ENCODE data around the gene FOS.
"Not testable (repeated sequence)": the region's sequence is repeated elsewhere in the genome, so short reads cannot be mapped to it uniquely, and the experiment has no call there.

FOS gene

GRCh38 chr14:75295491-75296345 lies 17.1 kb downstream of the FOS start:
- peak; percentile 62 for DNase-seq

- no peak for DNase-seq
These were observed 18.9 kb downstream of the FOS start for GRCh38 chr14:75297411-75298040.

- DNase-seq: peak; percentile 86
These were observed 19.7 kb downstream of the FOS start for GRCh38 chr14:75298187-75298965.

- DNase-seq: peak; percentile 79
These were observed 20.4 kb downstream of the FOS start for GRCh38 chr14:75299059-75299458.

- DNase-seq: no peak
These were observed 20.9 kb downstream of the FOS start for GRCh38 chr14:75299576-75299975.

- DNase-seq: peak; percentile 14
These were observed 23.2 kb downstream of the FOS start for GRCh38 chr14:75301666-75302325.

GRCh38 chr14:75303381-75303789 lies 24.8 kb downstream of the FOS start:
- DNase-seq: peak; percentile 49

- not testable (repeated sequence) for DNase-seq
These were observed 27.8 kb downstream of the FOS start for GRCh38 chr14:75306410-75306809.

- DNase-seq: no peak
These were observed 28.5 kb downstream of the FOS start for GRCh38 chr14:75306927-75307699.

GRCh38 chr14:75307700-75308379 lies 29.2 kb downstream of the FOS start:
- peak; percentile 60 for DNase-seq

- DNase-seq: not testable (repeated sequence)
These were observed 30.4 kb downstream of the FOS start for GRCh38 chr14:75308991-75309390.

- DNase-seq: not testable (repeated sequence)
These were observed 30.9 kb downstream of the FOS start for GRCh38 chr14:75309561-75309960.

- DNase-seq: no peak
These were observed 31.9 kb downstream of the FOS start for GRCh38 chr14:75310295-75311111.

GRCh38 chr14:75311356-75311755 lies 32.7 kb downstream of the FOS start:
- no peak for DNase-seq

- DNase-seq: no peak
These were observed 33.7 kb downstream of the FOS start for GRCh38 chr14:75312341-75312740.

- DNase-seq: no peak
These were observed 34.7 kb downstream of the FOS start for GRCh38 chr14:75313294-75313693.

- DNase-seq: peak; percentile 42
These were observed 36.5 kb downstream of the FOS start for GRCh38 chr14:75315144-75315543.

GRCh38 chr14:75317148-75317547 lies 38.5 kb downstream of the FOS start:
- DNase-seq: no peak

- DNase-seq: no peak
These were observed 39.7 kb downstream of the FOS start for GRCh38 chr14:75318353-75318752.

GRCh38 chr14:75319021-75319420 lies 40.4 kb downstream of the FOS start:
- no peak for DNase-seq

- no peak for DNase-seq
These were observed 41.6 kb downstream of the FOS start for GRCh38 chr14:75320196-75320595.
